Measurements from ENCODE around the gene NEDD4L. TPM values are rescaled to one million over a fixed set of nuclear protein-coding genes. Genes with fewer than 3 reads are reported as not detected.

The NEDD4L gene
- total RNA-seq, 1 experiment from 2014 or later = 108 TPM

GRCh38 chr18:58114766-58115165, 70.7 kb downstream of the NEDD4L start:
- POLR2A ChIA-PET = no interaction called here

GRCh38 chr18:58116818-58117217, 72.8 kb downstream of the NEDD4L start:
- Mint-ChIP-seq H3K4me1 (ENCODE audit: insufficient read depth, unreplicated experiment) (peaks cover 20% of the 10 kb centered on the region), H3K36me3 (ENCODE audit: insufficient read depth, unreplicated experiment) (no peaks in the 10 kb centered on the region), H3K27ac (ENCODE audit: low read depth, unreplicated experiment) (no peak overlapping the region), H3K27me3 (ENCODE audit: insufficient read depth, unreplicated experiment) (no peaks in the 10 kb centered on the region), H3K9me3 (ENCODE audit: unreplicated experiment) (no peaks in the 10 kb centered on the region), H3K4me3 (ENCODE audit: unreplicated experiment) (no peak overlapping the region)
- BruUV-seq (replicated peaks) = no TSS peak
- TF ChIP-seq CTCF (IDR thresholded peaks at IDR 0.05; ENCODE audit: unreplicated experiment) = no peak
- intact Hi-C loops (cut with micrococcal nuclease) = no loop called here
- ChIA-PET POLR2A (interaction anchor here (0.6 to 7.0 kb wide), 8 partner anchors 21 to 553 kb away, joined by 3 to 65 read pairs (median 4); no protein-coding TSS in a partner anchor), CTCF (interaction anchor here (0.6 to 7.2 kb wide), 5 partner anchors 8 to 451 kb away, joined by 3 to 93 read pairs (median 4); partner anchors contain the start of gene NEDD4L)
- DNase-seq (ENCODE audit: unreplicated experiment) = no peak

More at GRCh38 chr18:58114766-58115165, 70.7 kb downstream of the NEDD4L start:
- H3K9me3 Mint-ChIP-seq (ENCODE audit: unreplicated experiment) = no peaks in the 10 kb centered on the region
- BruUV-seq (replicated peaks) = no TSS peak
- no peak for TF ChIP-seq CTCF (IDR thresholded peaks at IDR 0.05; ENCODE audit: unreplicated experiment)
- CTCF ChIA-PET = no interaction called here
- H3K4me1 Mint-ChIP-seq (ENCODE audit: insufficient read depth, unreplicated experiment) = peaks cover 20% of the 10 kb centered on the region
- intact Hi-C loops (cut with micrococcal nuclease) = no loop called here
- H3K4me3 Mint-ChIP-seq (ENCODE audit: unreplicated experiment) = no peak overlapping the region
- H3K36me3 Mint-ChIP-seq (ENCODE audit: insufficient read depth, unreplicated experiment) = no peaks in the 10 kb centered on the region
- no peak overlapping the region for H3K27ac Mint-ChIP-seq (ENCODE audit: low read depth, unreplicated experiment)
- DNase-seq (ENCODE audit: unreplicated experiment) = no peak
- no peaks in the 10 kb centered on the region for H3K27me3 Mint-ChIP-seq (ENCODE audit: insufficient read depth, unreplicated experiment)

- BruUV-seq (replicated peaks) = no TSS peak
- peaks cover 20% of the 10 kb centered on the region for H3K4me1 Mint-ChIP-seq (ENCODE audit: insufficient read depth, unreplicated experiment)
- DNase-seq (ENCODE audit: unreplicated experiment) = peak; percentile 82
- H3K27me3 Mint-ChIP-seq (ENCODE audit: insufficient read depth, unreplicated experiment) = no peaks in the 10 kb centered on the region
- ChIA-PET CTCF (interaction anchor here (0.6 to 7.2 kb wide), 15 partner anchors 9 to 299 kb away, joined by 3 to 93 read pairs (median 4); partner anchors contain the start of gene NEDD4L), POLR2A (interaction anchor here (0.6 to 7.0 kb wide), 21 partner anchors 9 to 468 kb away, joined by 3 to 65 read pairs (median 5); partner anchors contain the start of gene NEDD4L)
- H3K4me3 Mint-ChIP-seq (ENCODE audit: unreplicated experiment) = peak overlapping the region; percentile 1
- H3K36me3 Mint-ChIP-seq (ENCODE audit: insufficient read depth, unreplicated experiment) = no peaks in the 10 kb centered on the region
- intact Hi-C loops (cut with micrococcal nuclease) = no loop called here
- peak overlapping the region; percentile 86 for H3K27ac Mint-ChIP-seq (ENCODE audit: low read depth, unreplicated experiment)
- TF ChIP-seq CTCF (IDR thresholded peaks at IDR 0.05; ENCODE audit: unreplicated experiment) = no peak
- H3K9me3 Mint-ChIP-seq (ENCODE audit: unreplicated experiment) = no peaks in the 10 kb centered on the region
Observed at GRCh38 chr18:58117786-58118403, 73.9 kb downstream of the NEDD4L start.

- H3K27ac Mint-ChIP-seq (ENCODE audit: low read depth, unreplicated experiment) = peak overlapping the region; percentile 86
- no peaks in the 10 kb centered on the region for H3K36me3 Mint-ChIP-seq (ENCODE audit: insufficient read depth, unreplicated experiment)
- H3K4me3 Mint-ChIP-seq (ENCODE audit: unreplicated experiment) = peak overlapping the region; percentile 1
- H3K9me3 Mint-ChIP-seq (ENCODE audit: unreplicated experiment) = no peaks in the 10 kb centered on the region
- CTCF ChIA-PET = interaction anchor here (0.8 to 7.2 kb wide), 10 partner anchors 17 to 237 kb away, joined by 3 to 93 read pairs (median 4); partner anchors contain the start of gene NEDD4L
- no peaks in the 10 kb centered on the region for H3K27me3 Mint-ChIP-seq (ENCODE audit: insufficient read depth, unreplicated experiment)
- POLR2A ChIA-PET = interaction anchor here (0.6 to 7.0 kb wide), 15 partner anchors 17 to 237 kb away, joined by 3 to 65 read pairs (median 5); partner anchors contain the start of gene NEDD4L
- intact Hi-C loops (cut with micrococcal nuclease) = no loop called here
- peaks cover 14% of the 10 kb centered on the region for H3K4me1 Mint-ChIP-seq (ENCODE audit: insufficient read depth, unreplicated experiment)
- BruUV-seq (replicated peaks) = no TSS peak
- TF ChIP-seq CTCF (IDR thresholded peaks at IDR 0.05; ENCODE audit: unreplicated experiment) = no peak
- no peak for DNase-seq (ENCODE audit: unreplicated experiment)
Observed at GRCh38 chr18:58118536-58118935, 74.5 kb downstream of the NEDD4L start.

Measured in MCF 10A (cell line).